ENCODE measurements around the gene CORO2B. TPM values are rescaled to one million over a fixed set of nuclear protein-coding genes. Genes with fewer than 3 reads are reported as not detected.
A peak's percentile ranks its signal among the peaks of the same experiment; 100 is the strongest.

CORO2B gene
- total and polyA plus RNA-seq, 8 donors: 3.0 to 27.7 (median 21.0) TPM

- Histone ChIP-seq H3K4me3 (no peak overlapping the region), H3K4me1 (no peaks in the 10 kb centered on the region), H3K9me3 (no peaks in the 10 kb centered on the region), H3K36me3 (no peaks in the 10 kb centered on the region), H3K27ac (no peak overlapping the region), H3K27me3 (peaks cover 0 to 11% of the 10 kb centered on the region in 2 donors)
- ATAC-seq (no peak), DNase-seq (peak in 1 of 4 donors; percentile 8)
- intact Hi-C loops (cut with DNase I): no loop called here
- no peak for TF ChIP-seq CTCF (IDR thresholded peaks at IDR 0.05)
These were observed 13.1 kb upstream of the CORO2B start for GRCh38 chr15:68565726-68566125.

GRCh38 chr15:68566377-68566954 is 12.3 kb upstream of the CORO2B start:
- Histone ChIP-seq H3K27ac (no peak overlapping the region), H3K4me1 (no peaks in the 10 kb centered on the region), H3K36me3 (no peaks in the 10 kb centered on the region), H3K9me3 (no peaks in the 10 kb centered on the region), H3K4me3 (no peak overlapping the region), H3K27me3 (peaks cover 0 to 3% of the 10 kb centered on the region in 2 donors)
- no peak for TF ChIP-seq CTCF (IDR thresholded peaks at IDR 0.05)
- DNase-seq: peak in 1 of 4 donors; percentile 15
- intact Hi-C loops (cut with DNase I): no loop called here
- ATAC-seq: no peak

- H3K4me3 ChIP-seq: no peak overlapping the region
- H3K9me3 ChIP-seq: no peaks in the 10 kb centered on the region
- no peaks in the 10 kb centered on the region for H3K4me1 ChIP-seq
- ATAC-seq (no peak), DNase-seq (no peak)
- H3K27ac ChIP-seq: no peak overlapping the region
- peaks cover 0 to 4% of the 10 kb centered on the region in 2 donors for H3K27me3 ChIP-seq
- intact Hi-C loops (cut with DNase I): no loop called here
- no peak for TF ChIP-seq CTCF (IDR thresholded peaks at IDR 0.05)
- no peaks in the 10 kb centered on the region for H3K36me3 ChIP-seq
These were observed 11.4 kb upstream of the CORO2B start for GRCh38 chr15:68567345-68567744.

GRCh38 chr15:68570974-68571373 is 7.8 kb upstream of the CORO2B start:
- Histone ChIP-seq H3K9me3 (no peaks in the 10 kb centered on the region), H3K4me1 (no peaks in the 10 kb centered on the region), H3K27ac (no peak overlapping the region), H3K36me3 (no peaks in the 10 kb centered on the region), H3K4me3 (no peak overlapping the region), H3K27me3 (peaks cover 0 to 37% of the 10 kb centered on the region in 2 donors)
- no peak for ATAC-seq
- intact Hi-C loops (cut with DNase I): no loop called here
- DNase-seq: no peak
- no peak for TF ChIP-seq CTCF (IDR thresholded peaks at IDR 0.05)

- no peak for ATAC-seq
- H3K4me3 ChIP-seq: no peak overlapping the region
- DNase-seq: peak in 1 of 4 donors; percentile 17
- no peaks in the 10 kb centered on the region for H3K9me3 ChIP-seq
- H3K27ac ChIP-seq: no peak overlapping the region
- H3K4me1 ChIP-seq: no peaks in the 10 kb centered on the region
- peaks cover 0 to 43% of the 10 kb centered on the region in 2 donors for H3K27me3 ChIP-seq
- intact Hi-C loops (cut with DNase I): no loop called here
- H3K36me3 ChIP-seq: no peaks in the 10 kb centered on the region
- no peak for TF ChIP-seq CTCF (IDR thresholded peaks at IDR 0.05)
These were observed 7.2 kb upstream of the CORO2B start for GRCh38 chr15:68571582-68571981.
